GM18868 (cell line): ENCODE measurements around the gene AGTR1.
"Not testable (repeated sequence)": the region's sequence is repeated elsewhere in the genome, so short reads cannot be mapped to it uniquely, and the experiment has no call there.

ENCODE experiments used
- ATAC-seq: cut with Tn5 transposase; IDR thresholded peaks from one replicate; pipeline ENCODE4 v1.9.1; 2021; ENCODE audit warnings: mild to moderate bottlenecking, moderate library complexity; ENCODE audit not compliant: unreplicated experiment

Gene AGTR1

DNA sequence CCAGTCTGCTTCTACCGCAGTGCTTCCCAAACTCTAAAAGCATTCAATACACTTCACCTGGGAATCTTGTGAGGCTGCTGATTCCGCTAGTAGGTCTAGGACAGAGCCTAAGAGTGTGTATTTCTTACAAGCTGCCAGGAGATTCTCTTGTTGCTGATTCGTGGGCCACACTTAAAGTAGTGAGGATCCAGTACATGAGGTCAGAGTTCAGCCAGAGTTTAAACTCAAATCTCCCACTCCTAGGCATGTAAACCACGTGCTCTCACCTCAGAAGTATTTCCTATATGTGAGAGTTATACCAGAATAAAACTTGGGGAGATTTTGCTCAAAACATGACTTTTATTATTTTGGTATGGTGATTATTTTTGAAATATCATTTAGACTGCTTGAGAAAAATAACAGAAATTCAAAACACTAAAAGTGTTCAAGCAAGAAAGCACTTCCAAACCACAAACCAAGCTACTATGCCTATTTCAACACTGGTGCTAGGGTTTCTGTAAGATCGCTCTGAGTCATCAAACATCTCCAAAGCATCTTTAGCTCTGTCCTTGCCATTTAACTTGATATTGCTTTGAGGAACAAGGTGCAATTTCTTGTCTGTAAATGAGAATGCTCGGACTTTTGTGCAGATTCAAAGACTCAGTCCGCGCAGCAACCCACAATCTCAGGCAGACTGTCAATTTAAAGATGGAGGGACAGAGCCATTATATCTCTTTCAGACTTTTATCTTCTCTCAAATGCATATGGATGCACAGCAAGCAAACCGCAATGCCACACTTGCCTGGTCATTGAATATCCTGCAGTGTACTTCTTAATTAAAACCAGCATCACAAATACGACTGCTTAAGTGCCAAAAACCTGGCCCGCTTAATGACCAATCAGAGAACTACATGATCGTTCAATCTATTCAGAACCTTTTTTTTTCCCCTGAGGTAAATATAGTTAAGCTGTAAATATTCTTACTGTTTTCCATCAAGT is 59.8 kb downstream of the AGTR1 start:
- no peak for ATAC-seq

DNA sequence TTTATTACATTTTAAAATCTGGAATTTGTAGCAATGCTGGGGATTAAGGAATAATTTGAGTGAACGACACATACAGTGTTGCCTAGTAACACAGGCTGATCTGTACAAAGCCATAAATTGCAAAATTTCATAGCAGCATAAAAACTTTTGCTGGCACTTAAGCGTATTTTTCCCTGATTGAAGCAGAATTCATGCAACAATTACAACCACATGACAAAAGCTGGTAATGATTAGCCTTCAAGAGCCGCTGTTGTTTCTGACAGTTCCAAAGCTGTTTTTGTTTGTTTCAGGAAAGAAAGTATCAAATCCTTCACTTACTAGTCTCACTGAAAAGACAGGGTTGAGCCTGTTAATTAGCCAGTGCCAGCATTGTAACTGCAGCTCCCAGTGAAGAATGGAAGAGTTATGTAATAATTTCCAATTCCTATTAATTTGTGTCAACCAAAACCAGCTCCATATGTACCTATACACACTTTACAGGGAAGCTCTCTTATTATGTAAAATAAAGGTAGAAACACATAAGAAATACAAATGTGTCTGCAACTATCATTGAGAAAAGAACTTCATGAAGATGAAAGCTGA is 60.7 kb downstream of the AGTR1 start:
- no peak for ATAC-seq

DNA sequence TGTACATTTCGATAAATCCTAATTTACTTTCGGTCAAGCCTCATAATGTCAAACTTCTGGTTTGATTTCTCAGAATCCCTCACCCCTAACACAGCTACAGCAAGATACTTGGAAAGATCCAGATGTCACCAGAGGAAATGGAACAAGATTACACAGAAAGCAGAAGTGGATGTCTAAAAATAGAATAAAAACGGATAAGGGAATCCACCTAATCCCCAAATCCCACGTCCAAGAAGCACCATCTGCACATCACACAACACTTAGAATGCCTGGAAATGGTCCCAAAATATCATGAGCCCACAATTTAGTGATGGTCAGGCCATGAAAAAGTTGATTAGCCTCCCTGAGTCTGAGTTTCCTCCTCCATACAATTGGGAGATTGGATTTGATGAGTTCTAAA is 61.7 kb downstream of the AGTR1 start:
- ATAC-seq: no peak

DNA sequence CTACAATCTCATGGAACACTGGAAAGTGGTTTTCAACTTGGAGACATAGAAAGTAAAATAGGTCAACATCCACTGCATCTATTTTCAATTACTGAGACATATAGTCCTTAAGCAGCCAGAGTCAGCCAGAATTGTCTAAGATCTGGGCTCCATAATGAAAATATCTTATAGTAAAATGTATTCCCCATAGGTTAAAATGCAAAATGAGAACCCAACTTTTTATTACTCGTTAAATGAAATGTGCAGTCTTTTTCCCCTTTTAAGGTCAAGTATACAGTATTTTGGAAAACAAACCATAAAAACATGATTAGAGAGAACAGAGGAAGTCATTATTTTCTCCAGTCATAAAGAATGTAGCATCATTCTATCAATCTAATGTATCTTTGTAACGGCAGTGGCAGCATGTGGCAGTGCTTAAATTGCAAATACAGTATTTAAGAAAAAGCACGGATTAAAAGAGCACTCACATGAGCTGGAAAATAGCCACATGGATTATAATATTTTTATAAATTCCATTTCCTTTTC is 65.5 kb downstream of the AGTR1 start:
- no peak for ATAC-seq

DNA sequence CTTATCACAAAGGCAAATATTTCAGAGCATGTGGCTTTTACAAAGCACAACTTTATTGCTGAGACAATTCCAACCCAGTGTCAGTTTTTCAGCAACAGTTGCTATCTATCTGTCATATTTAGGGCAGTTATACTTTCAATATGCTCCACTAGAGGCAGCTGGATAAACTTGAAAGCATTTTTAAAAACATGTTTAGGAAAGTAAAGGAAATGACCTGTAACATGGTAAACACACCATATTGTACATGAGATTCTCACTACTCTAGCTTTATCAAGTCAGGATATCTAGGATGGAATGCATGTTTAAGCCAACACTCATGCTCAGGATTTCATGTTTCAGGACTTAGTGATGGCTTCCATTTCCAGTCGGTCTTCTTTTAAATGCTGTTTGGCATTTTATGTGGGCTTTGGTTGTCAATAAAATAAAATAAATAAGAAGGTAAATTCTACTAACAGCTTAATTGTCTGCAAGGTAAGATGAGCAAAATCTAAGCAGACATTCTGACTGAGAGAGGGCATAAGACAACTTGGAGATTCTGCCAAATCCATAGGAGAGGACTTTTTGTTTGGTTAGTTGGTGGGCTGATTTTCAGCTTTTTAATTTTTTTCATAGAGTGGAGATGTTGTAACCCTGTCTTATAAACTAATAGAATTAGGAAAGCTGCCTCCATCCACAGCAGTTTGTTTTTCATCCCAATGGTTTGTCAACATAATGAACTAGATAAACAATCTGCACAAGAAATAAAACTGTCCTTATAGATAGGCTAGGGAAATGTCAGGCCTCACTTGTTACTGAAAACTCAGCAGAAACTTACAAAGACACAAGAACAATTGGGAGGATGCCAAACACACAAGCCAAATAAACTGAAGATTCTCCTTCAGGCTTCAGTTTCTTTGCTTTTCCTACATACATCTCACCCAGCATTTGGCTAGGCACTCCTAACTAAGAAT is 66.6 kb downstream of the AGTR1 start:
- no peak for ATAC-seq

DNA sequence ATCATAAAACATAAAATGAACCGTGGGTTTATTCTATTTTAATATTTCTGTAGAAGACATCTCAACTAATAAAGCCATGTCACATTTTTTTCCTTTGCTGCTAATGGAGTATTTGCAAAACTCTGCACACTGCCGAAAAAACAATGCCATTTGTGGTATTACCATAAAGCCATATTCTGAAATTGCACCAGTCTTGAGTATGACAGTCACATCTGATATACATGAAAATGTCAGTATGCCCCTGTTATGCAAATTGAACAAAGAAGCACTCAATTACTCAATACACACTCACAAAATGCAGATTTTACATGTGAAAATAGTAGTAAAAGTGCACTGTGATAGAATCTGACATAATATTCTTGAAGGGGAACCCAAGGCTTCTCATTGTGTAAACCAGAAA is 74.7 kb downstream of the AGTR1 start:
- no peak for ATAC-seq

DNA sequence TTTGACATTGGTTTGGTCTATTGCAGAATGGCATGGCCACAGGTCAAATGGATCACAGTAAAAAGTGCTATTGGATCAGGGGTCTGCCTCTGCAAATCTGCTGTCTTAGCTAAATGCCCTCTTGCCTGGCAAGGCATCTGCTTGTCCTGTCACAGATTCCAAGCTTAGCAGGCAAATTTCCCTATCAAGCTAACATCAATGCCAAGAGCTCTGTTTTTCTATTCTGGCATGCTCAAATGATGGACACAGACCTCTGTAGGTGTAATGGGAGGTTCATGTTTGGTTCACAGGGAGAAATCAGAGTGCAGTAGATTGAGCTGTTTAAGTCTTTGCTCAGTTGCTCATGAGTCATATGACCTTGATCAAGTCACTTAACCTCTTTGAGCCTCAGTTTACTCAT is 75.1 kb downstream of the AGTR1 start:
- ATAC-seq: no peak

DNA sequence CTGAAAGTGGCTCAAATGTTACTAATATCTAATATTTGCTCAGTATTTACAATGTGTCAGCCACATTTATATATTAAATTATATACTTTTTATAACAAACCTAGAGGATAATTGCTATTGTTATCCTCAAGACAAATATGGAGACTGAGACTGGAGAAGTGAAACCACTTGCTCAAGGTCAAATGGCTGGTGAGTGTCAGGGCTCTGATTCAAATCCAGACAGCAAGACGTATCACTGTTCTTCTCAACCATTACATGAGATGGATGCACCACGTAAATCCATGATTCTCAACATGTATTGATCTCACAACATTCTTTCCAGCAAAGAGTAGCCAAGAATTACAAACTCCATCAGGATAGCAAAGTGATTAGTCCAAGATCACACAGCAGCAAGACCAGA is 76.1 kb downstream of the AGTR1 start:
- no peak for ATAC-seq

DNA sequence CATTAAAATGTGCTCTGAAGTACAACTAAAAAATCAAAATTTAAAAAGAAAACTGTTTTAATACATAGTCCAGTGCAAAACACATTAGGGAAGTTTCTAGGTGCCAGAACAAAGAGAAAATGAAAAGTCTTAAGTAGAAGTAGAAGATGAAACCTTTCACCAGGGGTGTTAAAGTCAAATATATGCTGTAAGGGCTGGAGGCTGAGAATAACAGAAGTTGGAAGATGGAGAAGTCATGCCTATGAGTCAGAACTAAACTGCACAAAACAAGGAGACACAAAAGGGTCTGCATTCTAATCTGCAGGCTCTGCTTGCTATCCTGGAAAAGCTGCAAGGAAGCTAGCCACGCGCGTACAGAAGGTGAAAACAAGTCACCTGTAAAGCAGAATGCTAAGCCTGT is 81.2 kb downstream of the AGTR1 start:
- no peak for ATAC-seq

DNA sequence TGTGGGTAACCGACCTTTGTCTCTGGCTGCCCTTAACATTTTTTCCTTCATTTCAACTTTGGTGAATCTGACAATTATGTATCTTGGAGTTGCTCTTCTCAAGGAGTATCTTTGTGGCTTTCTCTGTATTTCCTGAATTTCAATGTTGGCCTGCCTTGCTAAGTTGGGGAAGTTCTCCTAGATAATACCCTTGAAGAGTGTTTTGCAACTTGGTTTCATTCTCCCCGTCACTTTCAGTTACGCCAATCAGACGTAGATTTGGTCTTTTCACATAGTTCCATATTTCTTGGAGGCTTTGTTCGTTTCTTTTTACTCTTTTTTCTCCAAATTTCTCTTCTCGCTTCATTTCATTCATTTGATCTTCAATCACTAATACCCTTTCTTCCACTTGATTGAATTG is 87.3 kb downstream of the AGTR1 start:
- ATAC-seq: not testable (repeated sequence)

DNA sequence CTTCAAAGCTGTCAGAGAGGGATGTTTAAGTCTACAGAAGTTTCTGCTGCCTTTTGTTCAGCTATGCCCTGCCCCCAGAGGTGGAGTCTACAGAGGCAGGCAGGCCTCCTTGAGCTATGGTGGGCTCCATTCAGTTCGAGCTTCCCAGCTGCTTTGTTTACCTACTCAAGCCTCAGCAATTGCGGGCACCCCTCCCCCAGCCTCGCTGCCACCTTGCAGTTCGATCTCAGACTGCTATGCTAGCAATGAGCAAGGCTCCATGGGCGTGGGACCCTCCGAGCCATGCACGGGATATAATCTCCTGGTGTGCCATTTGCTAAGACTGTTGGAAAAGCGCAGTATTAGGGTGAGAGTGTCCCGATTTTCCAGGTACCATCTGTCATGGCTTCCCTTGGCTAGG is 88.5 kb downstream of the AGTR1 start:
- not testable (repeated sequence) for ATAC-seq

DNA sequence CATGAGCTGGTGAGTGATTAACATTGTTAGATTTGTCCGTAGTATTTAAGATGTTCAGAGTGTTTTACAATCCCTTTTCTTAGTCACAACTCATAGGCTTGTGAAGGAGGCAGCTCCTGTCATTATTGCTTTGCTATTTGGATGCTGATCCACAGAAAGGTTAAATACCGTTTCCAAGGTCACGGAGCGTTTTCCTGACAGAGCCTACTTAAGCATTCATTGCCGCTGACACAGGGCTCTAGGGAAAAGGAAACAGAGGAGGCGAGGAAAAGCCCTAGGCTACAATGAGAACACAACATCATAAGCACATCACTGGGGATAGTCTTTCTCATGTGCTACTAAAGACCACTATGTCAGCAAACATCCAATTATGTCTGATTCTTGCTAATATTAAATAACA is 91.4 kb downstream of the AGTR1 start:
- no peak for ATAC-seq

DNA sequence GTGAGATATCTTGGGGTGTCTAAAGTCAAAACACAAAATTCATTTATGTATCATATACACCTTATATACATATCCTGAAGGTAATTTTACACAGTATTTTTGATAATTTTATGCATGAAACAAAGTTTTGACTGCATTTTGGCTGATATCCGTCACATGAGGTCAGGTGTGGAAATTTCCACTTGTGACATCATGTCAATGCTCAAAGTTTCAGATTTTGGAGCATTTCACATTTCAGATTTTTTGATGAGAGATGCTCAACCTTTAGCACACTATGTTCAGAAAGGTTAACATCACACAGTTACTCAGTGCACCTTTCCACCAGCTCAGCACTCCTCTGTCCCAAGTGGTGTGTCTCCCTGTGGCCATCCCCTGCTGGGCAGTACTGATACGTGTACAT is 92.2 kb downstream of the AGTR1 start:
- ATAC-seq: no peak

DNA sequence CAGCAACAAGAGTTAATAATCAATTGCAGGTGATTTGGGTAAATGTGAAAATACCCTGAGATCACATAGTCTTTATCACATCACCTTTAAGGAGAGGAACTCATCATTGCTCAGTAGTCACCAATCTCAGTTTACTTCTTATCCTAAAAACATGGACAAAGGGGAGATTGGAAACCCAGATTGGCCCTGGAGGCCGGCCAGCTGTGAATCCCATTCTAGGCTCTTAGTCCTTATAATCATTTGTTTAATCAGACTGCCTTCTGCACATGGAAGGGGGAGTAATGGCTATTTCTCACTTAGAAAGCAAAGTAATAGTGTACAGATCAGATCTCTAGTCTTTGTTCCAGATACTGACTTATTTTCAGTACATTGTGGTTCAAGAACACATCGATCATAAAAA is 92.7 kb downstream of the AGTR1 start:
- no peak for ATAC-seq

DNA sequence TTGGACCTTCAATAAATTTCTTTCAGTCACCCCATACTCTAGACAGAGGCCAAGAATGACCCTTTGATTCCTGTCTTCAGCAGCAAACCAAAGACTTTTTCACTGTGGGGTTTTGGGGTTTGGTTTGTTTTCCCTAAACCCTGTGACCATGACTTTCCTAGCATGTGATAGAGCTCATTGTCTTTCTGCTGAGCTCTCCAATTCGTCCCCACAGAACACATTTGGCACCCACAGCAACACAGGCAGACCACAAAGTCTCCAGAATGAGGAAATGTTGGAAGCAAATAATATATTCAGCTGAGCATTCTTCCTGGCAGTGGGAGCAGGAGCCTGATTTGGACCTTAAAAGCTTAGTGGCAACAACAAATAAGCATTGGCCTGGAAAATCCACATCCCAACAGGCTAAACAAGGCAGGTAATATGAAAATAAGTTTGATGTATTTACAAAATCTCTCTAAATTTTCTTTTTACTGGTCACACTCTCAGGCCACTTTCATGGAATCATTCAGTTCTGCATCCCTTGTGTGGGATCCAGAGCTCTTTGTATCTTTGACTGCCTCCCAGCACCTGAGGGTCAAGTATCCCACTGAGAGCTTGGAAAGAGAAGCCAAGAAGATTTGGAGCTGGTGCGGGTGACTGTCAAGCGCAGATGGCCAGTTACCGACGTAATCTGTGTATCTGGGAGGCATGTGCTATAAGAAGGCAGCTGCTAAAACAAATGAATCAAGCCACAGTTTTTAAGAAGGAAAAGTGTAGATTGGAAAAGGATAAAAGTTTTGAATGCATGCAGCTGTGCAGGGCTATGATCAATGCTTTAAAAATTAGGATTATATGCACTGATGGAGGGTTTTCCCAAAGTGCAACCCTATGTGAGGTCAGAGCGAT is 93.4 kb downstream of the AGTR1 start:
- no peak for ATAC-seq

DNA sequence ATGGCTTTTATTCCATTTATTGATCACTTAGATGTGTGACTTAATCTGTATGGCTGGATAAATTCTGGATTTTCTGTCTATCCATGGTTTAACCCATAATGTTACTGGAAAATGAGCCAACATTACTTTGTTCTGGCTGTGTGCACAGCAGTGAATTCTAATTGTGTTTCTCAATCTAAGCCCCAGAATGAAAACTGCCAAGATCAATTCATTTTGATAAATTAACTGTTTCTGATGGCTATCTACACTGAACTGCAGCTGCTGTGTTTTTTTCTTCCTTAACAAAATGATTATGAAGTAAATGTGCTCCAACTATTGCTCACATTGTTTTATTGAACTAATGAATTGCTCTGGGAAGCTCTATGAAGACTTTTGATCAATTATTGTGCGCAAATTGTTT is 94.2 kb downstream of the AGTR1 start:
- ATAC-seq: no peak

DNA sequence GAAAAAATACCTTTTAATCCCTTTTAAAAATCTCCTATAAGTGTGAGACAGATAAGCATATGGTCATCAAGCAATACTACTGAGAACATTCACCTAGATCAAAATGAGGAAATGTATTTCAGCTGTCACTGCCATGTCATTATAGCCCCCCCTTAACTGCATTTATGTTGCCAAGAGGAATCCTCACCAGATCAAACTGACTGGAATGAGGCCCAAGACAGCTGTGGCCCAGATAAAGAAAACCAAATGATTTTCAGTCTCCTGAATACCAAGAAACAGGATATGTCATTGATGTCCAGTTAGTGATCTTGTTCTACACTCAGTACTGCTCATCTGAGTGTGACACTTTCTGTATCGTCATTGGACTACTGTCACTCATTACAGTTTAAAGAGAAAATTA is 94.8 kb downstream of the AGTR1 start:
- no peak for ATAC-seq
